GM13976 (cell line): Measurements from ENCODE around the gene IQGAP2.

Experiments
- DNase-seq: peaks from one replicate; pipeline ENCODE4 v3.0.0; 2012; ENCODE audit warnings: low spot score
- CTCF ChIP-seq: IDR thresholded peaks from 2 replicates; pipeline ENCODE4 v1.5.1; 2012; ENCODE audit warnings: borderline replicate concordance, mild to moderate bottlenecking; ENCODE audit not compliant: insufficient read depth; ENCODE audit errors: extremely low read depth, missing control alignments, control extremely low read depth
- in situ Hi-C: fragments of 300-500 bp; cut with MboI; formaldehyde crosslinking; loops from one replicate; pipeline ENCODE4 v1.12.0; 2022; ENCODE audit warnings: low sequenced_read_pairs, mixed read lengths, inconsistent platforms; ENCODE audit not compliant: unreplicated experiment

IQGAP2 gene

DNA sequence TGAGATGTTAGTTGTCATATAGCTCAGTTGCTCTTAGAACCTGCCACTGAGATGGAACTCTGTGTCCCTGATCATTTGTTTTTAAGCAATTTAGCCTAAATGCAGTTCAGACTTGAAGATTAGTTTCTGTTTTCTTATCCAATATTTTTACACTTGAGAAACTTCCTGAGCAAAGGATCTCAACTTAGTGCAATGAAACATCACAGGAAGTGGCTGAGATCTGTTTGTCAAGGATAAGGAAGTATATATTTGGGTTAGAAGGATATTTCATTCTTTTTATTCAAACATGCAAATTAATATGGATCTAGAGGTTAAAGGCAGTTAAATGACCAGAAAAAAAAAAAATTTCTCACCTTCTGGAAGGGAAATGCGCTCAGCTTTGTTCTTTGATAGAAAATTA is 293.2 kb downstream of the IQGAP2 start:
- TF ChIP-seq CTCF: no peak
- in situ Hi-C loops: no loop called here

GRCh38 chr5:76697670-76698069 is 294.6 kb downstream of the IQGAP2 start:
- in situ Hi-C loops: no loop called here
- no peak for DNase-seq
- TF ChIP-seq CTCF: no peak

More for the DNA sequence above, 293.2 kb downstream of the IQGAP2 start:
- no peak for DNase-seq

DNA sequence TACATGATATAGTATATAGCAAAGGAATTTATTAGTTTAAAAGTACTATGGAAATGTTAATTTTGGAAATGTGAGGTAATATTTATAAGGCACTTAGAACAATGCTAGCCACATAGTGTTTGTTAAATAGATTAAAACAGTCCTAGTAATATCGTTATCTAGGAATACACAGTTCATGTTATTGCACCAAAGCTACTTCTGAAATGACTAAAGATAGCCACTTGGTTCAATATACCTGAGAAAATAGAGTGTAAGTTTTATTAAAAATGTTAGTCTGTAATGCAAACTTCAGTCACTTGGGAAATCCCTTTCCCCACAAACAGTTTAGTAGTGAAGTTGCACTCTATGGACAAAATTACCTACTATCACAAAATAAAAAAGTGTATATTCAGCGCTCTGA is 297.5 kb downstream of the IQGAP2 start:
- in situ Hi-C loops: no loop called here
- DNase-seq: no peak
- no peak for TF ChIP-seq CTCF

DNA sequence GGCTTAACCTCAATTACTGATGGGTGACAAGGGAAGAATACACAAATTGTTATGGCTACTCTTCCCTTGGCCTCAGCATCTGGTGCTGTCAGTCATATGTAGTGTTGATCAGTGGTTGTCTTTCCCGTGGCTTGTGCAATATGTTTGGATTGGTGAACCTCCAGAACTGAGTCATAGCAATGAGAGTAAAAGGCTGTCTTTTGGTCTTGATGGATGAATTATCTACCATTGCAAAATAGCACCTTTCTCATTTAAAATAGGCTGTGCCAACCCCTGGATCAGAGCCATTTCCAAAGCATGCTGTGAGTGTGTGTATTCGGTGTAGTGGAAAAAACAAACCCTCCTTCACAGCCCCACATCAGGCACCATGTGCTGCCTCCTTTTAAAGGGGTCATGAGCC is 298.2 kb downstream of the IQGAP2 start:
- in situ Hi-C loops: no loop called here
- DNase-seq: no peak
- TF ChIP-seq CTCF: no peak

GRCh38 chr5:76703707-76704106 is 300.6 kb downstream of the IQGAP2 start:
- no peak for TF ChIP-seq CTCF
- no peak for DNase-seq
- in situ Hi-C loops: no loop called here

DNA sequence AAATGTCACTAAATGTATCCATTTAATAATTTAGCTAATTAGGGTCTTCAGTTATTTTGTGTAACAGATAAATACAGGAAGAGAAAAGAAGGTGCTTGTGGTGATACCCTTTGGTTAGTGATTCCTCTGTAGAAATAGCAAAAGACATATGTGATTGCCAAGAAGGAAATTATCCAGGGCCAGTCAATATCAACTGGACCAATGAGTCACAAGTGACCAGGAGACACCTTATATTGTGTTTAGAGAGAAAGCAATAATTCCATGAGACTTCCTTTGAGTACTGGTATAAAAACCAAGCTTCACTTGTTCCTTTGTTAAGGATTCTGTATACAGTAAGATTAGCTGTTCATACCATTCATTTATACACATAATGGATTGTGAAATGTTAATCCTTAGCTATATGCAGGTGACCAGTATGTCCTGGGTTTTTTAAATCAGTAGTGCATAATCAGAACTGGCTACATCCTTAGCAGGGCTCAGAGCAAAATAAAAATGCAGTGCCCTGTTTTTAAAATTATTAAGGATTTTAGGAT is 301.1 kb downstream of the IQGAP2 start:
- no peak for TF ChIP-seq CTCF
- in situ Hi-C loops: no loop called here
- no peak for DNase-seq

DNA sequence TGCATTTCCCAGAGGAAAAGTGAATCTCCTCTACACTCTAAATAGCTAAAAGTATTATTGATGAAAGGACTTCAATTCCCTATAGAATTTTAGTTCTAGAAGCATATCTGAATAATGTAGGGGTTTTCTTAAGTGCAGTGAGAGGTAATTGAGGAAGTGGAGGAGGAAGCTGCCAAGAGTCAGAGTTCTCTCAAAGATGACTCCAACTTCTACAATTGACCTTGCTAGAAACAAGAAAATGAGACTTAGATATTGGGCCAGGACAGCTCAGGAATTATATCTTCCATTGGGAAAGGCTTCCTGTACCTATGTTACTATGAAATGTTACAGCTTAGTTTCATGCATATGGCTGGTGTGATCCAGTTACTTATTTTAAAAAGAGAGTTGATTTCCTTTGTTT is 302.5 kb downstream of the IQGAP2 start:
- no peak for TF ChIP-seq CTCF
- in situ Hi-C loops: no loop called here

More for the DNA sequence above, 302.5 kb downstream of the IQGAP2 start:
- no peak for DNase-seq
